HG02973 (cell line): Measurements from ENCODE around the gene ATXN2.
"Not testable (repeated sequence)": the region's sequence is repeated elsewhere in the genome, so short reads cannot be mapped to it uniquely, and the experiment has no call there.

ENCODE experiments used
- ATAC-seq: cut with Tn5 transposase; IDR thresholded peaks from one replicate; pipeline ENCODE4 v1.9.1; 2021; ENCODE audit warnings: moderate library complexity; ENCODE audit not compliant: unreplicated experiment

Gene ATXN2

DNA sequence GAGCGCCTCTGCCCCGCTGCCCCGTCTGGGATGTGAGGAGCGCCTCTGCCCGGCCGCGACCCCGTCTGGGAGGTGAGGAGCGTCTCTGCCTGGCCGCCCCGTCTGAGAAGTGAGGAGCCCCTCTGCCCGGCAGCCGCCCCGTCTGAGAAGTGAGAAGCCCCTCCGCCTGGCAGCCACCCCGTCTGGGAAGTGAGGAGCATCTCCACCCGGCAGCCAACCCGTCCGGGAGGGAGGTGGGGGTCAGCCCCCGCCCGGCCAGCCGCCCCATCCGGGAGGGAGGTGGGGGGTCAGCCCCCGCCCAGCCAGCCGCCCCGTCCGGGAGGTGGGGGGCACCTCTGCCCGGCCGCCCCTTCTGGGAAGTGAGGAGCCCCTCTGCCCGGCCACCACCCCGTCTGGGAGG is 91.9 kb downstream of the ATXN2 start:
- not testable (repeated sequence) for ATAC-seq

DNA sequence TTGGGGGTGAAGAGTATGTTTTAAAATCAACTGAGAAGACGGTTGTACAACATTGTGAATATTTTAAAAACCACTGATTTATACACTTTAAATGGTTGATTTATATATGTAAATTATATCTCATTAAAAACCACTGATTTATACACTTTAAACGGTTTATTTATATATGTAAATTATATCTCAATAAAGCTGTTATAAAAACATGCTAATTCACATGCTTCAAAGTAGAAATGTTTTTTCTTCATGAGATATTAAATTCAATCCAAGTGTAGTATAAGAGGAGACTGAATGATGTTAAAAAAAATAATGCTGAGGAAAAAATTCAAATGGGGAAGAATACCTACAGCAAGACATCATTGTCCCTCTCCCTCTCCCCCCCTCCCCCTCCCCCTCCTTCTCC is 92.9 kb downstream of the ATXN2 start:
- no peak for ATAC-seq

DNA sequence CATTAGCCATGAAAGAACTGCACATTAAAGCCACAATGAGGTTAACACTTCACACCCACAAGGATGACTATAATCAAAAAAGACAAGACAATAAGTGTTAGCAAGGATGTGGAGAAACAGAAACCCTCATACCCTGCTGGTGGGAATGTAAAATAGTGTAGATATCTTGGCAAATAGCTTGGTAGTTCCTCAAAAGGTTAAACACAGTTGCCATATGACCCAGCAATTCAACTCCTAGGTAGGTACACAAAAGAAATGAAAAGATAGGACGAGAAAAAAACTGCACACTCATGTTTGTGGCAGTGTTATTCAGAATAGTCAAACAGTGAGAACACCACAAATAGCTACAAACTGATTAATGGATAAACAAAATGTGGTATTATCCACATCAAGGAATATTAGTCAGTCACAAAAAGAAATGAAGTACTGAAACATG is 93.5 kb downstream of the ATXN2 start:
- ATAC-seq = no peak

DNA sequence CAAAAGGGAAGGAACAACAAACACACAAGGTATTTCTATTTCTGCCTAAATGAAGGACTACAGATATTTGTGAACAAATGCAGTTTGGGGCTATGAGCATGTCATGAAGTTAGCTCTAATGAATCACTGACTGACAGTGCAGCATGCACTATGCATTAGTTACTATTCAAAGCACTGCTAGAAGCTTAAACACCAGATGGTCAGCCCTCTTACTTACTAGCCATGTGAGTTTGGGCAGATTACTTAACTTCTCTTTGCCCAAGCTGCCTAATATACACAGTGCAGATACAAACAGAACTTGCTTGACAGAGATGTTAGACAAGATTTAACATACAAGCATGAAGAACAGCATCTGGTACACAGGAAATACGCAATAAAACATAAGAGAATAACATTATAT is 96.0 kb downstream of the ATXN2 start:
- no peak for ATAC-seq

DNA sequence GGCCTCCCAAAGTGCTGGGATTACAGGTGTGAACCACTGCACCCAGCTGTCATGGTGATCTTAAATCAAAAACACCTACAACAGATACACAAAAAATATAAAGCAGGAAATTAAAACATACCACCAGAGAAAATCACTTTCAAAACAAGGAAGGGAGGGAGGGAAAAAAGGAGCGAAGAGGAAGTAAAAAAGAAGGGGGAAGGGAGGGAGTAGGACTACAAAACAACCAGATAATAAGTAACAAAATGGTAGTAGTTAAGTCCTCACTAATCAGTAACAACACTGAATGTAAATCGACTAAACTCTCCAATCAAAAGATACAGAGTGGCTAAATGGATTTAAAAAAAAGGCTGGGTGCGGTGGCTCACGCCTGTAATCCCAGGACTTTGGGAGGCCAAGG is 104.4 kb downstream of the ATXN2 start:
- no peak for ATAC-seq

DNA sequence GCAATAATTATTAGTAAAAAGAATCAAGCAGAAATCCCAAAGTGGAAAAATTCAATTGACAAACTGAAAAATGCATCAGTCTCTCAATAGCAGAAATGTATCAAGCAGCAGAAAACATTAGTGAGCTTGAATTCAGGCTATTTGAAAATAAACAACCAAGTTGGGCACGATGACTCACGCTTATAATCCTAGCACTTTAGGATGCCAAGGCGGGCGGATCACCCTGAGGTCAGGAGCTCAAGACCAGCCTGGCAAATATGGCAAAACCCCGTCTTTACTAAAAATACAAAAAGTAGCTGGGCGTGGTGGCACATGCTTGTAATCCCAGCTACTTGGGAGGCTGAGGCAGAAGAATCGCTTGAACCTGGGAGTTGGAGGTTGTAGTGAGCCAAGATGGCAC is 106.1 kb downstream of the ATXN2 start:
- ATAC-seq = not testable (repeated sequence)

DNA sequence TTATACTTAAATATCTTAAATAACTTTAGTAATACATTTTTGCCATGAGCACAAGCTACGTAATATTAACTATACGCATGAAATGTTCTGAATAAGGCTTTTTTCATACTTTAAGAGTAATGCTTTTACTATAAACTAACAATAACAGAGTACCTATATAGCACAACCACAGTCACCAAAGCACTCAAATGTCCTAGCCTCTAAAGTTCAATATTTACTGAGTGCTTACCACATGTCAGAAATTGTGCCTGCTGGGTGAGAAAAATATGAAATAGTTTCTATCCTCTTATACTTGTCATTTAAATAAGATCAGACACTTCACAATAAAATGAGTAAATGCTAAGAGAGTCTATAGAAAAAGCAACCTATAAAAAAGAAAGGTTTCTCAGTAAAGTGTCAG is 110.3 kb downstream of the ATXN2 start:
- no peak for ATAC-seq

DNA sequence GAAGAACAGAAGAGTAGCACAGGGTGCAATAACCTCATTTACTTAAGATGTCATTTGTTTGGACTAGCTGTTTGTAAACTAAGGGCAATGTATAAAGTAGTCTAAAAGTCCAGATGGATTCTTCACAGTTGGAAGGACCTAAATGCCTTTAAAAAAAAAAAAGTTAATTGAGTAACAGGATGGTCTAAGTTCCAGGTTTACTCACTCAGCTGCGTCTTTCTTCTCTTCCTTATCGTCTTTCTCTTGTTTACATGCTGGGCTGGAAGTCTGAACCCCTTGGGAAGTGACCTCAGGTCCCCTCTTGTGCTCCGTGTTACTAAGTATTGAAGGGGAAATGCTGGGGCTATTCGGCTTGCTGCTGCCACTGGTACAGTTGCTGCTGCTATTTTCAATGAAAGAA is 110.8 kb downstream of the ATXN2 start:
- ATAC-seq = no peak

DNA sequence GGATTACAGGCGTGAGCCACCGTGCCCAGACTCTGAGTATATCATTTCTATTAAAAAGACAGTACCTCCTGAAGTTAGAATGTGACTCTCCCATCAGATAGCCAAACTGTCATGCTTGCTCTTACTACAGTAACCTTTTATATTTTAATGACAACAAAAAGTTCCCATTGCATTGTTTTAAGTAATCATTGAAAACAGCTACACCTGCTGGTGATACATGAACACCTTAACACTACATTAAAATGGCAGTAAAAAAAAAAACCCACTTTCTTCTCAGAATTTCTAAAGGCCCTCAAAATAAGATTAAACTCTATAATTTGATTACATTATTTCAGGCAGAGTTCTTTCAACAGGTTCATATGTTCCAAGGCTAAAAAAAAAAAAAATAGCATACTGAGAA is 116.7 kb downstream of the ATXN2 start:
- ATAC-seq = no peak

DNA sequence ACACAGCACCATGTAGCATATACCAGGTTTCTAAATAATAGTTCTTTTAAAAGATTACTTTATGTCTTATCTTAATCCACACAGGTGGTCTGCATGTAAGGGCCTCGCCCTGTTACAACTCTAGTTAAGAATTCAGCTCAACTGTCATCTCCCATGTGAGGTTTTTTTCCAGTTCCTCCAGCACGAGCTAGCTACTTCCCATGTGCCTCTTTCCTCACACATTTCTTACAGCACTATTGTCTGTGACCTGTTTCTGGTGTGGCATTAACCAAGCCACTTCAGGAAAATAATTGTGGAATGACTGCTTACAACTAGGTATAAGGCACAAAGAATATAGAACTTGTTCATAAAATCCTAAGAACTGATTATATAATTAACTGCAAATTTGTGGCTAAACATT is 127.9 kb downstream of the ATXN2 start:
- ATAC-seq = no peak

DNA sequence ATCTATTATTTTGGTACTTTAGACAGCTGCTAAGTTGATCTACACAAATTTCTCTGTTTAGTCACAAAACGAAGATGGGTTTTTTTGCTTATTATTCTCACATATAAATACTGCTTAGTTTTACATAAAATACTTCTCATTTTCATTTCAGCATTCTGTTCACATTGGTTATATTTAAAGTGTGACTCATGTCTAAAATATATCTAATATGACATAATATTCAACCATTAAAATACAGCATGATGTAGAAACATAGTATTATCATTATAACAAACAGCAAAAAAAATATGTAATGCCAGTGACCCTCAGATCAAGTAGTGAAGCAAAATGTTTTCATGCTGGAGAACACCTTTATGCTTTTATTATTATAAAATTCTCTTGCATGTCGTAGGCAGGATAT is 129.7 kb downstream of the ATXN2 start:
- ATAC-seq = no peak

DNA sequence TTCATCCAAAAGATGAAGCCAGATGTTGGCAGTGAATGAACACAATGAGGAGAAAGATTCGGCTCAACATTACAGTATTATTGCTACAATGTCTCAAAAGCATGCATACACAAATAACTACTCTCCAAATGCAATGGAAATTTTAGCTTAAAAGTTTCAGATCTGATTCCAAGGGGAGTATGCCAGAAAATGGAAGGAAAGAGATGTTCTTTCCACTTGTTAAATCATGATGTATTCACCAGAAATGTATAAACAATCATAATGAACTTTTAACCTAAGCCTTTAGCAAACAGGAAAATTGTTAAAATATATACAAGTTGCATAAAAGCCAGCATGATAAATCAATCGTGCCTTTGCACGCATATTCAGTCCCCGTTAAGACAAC is 131.3 kb downstream of the ATXN2 start:
- no peak for ATAC-seq

DNA sequence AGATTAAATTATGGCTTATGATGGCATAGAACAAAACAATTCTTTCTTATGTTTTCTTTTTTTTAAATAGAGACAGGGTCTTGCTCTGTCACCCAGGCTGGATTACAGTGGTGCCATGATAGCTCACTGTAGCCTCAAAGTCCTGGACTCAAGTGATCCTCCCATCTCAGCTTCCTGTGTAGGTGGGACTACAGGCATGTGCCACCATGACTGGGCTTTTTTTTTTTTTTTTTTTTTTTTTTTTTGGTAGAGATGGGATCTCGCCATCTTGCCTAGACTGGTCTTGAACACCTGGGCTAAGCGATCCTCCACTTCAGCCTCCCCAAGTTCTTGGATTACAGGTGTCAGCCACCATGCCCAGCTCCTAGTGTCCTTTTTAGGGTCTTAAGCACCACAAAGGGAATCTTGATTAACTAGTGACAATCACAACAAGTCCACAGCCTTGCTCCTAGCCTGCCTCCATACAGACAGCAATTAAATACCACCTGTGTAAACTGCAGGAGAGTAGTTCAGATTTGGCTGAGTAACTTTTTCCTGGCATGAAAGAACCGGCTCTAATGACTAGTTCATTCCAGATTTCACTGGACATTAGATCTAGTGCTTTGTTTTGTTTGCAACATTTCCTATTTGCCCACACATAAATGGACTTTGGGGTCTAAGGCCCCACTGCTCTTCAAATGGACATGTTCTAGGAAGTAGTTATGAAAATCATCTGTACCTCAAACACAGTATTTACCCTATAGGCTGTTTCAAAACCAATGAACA is 131.8 kb downstream of the ATXN2 start:
- ATAC-seq = no peak

DNA sequence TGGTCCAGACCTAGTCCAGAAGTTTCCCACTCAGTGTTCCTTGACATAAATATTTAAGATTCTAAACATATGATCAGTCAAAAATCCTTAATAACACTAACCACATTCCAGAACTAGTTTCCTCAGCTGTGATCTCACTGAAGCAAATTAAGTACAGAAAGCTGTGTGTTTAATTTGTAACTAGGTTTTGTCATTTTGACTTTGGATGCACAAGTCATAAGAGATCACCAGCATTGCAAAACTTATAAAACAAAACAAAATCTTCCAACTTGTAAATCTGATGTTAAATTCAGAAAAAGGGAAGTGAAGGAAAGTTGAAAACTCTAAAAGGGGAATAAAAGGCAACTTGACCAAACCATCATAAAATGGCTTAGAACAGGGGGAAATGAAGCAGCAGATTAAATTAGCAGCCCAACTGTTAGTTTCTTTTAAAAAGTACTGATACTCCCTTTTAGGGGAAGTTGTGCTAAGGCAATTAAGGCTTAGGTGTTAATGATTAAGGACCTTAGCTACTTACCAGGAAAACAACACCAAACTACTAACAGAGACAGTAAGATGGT is 136.8 kb downstream of the ATXN2 start:
- no peak for ATAC-seq

DNA sequence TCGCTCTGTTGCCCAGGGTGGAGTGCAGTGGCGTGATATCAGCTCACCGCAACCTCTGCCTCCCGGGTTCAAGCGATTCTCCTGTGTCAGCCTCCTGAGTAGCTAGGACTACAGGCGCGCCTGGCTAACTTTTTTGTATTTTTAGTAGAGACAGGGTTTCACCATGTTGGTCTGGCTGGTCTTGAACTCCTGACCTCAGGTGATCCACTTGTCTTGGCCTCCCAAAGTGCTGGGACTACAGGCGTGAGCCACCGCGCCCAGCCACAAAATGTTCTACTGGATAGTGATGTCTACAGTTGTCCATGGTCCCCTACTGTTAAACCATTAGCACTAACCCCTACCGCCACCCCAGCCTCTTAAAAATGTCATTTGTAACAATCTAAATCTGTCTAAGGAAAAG is 139.0 kb downstream of the ATXN2 start:
- ATAC-seq = not testable (repeated sequence)

DNA sequence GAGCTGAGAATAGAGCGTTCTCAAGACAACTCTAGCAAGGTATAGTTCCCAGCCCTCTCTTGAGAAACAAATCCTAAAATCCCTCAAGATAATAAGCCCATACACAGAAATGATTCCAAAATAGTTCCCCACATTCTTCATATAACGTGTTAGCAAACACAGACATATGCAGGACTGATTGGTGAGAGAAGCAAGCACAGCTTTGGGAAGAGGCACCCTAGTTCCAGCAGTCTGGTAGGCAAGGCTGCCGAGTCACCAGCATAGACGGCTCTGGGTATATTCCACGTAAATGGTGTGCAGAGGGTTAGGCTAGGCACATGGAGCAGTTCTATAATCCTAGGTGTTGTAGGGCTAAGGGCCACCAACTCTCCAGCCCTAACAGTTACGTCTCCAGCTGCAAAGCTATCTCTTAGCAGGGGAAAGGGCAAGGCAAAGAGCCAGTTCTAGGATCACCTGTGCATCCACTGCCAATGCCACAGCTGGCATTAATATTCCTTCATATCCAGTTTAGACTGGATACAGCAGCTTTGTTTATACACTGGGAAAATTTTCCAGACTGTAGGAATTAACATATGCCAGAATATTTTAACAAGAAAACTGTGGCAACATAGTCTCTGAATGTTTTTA is 140.5 kb downstream of the ATXN2 start:
- no peak for ATAC-seq

DNA sequence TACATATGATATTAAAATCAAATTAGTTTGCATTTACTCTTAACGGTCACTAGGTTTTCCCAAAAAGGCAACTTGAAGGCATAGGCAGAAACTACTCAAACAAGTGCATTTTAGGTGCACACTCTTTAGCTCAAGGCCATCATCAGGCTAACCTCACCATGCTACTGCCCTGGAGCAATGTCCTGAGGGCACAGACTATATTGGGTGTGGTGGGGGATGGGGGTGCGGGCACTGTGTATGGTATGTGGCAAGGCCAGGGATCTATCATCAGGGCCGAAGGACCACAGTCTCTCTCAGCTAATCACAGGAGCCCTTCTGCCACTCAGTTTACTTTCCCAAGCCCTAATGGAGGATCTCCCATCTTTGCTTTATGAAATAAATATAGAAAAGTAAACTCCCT is 141.5 kb downstream of the ATXN2 start:
- ATAC-seq = no peak

DNA sequence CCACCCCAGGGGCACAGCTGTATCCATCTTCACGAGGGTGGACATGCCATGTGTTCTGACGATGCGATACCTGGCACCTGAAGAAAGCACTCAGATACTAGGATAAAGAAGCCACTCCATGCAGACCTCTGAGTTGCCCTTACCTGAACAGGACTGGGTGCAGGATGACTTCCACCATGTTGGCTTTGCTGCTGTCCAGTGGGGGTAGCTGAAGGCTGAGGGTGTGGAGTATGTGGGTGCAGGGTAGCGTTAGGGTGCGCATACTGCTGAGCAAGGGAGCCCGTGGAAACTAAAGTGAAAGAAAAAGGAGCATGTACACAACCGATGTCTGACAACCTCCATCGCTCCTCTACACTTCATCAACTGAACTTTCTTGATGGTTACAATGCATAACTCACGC is 142.0 kb downstream of the ATXN2 start:
- ATAC-seq = no peak

DNA sequence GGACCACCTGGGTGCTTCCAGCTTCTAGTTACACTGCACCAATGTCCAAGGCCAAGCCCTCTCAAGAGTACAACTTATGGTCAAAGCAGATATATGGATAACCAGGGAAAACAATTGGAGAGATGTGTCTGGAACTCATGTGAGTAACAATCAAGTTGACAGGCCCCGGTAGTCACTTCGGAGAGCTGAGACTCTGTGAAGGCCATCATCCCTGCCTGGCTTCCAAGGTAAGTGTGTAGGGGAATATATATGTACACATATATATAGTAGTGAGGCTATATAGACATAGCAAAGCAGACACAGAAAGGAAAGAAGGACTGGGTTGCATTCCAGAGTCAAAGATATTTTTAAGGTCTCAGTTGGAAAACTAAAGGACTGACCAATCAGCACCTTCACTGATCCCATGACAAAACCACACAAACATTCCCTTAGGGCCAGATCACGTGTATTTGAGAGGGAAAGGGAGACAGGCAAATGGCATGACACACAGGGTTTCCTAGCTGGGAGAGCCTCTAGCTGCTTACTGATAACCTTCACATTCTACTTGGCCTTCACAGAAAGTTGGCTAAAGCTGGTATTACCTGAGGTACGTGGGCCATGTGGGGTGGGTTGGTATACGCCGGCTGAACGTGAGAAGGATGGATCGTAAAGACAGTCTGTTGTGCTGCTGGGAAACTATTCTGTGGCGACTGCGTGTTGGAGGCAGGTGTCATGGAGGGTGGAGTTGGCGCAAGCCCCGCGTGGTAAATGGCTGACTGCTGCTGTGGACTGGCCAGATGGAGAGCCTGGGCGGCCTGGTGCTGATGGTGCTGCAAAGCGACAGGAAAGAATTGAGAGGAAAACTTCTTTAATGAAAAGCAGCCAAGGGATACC is 143.4 kb downstream of the ATXN2 start:
- no peak for ATAC-seq

DNA sequence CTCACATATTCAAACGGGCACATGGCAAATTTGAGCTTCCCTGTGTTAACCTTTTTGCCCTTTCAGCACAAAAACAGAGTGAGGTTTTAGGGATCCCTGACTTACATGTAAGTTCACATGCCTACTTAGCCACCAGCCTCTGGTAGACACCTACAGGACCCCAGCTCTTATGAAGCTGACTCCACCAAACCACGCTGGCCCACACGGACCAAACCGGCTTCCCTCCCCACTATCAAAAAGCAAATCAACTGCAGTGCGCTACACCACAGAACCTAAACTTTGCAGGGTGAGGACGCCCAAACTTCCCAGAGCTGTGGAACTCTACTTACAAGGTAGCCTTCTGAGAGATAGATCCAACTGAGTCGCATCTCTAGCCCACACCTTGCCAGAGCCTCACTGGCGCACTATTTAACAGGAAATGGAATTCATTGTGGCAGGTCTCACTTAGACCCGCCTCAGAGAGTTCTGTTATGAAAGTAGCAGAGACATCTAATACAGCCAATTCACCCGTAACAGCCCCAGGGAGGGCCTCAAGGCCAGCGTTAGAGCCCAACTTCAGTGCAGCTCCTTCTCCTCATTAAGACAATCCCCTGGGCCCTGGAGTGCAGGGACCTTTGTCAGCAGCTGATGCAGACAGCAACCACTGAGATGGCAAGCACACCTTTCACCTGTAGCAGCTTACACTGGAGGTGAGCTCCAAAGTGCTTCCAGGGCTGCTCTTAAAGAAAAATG is 144.2 kb downstream of the ATXN2 start:
- no peak for ATAC-seq

DNA sequence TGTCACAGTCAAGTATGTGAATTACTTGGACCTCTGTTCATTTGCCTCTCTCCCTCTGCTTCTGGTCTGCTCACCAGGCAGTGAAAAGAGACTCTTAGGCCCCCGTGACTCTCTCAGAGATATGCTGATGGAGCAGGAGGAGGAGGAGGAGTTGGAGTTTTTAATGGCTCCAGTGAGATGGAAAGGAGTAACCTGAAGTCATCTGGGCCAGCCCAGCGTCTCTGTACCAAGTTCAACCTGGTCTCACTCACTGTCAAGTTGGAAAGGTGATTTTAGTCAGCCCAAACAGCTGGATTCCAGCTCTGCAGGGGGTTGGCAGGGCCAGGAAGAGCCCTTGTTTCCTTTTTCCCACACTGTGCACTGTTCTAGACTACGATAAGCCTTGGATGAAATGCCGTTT is 144.8 kb downstream of the ATXN2 start:
- ATAC-seq = no peak
